AG04450 (cell line): ENCODE results near the gene ITIH5. TPM values are rescaled to one million over a fixed set of nuclear protein-coding genes. Genes with fewer than 3 reads are reported as not detected.

Experiments
- CTCF ChIA-PET: fragments of 300-600, 350-600 bp; formaldehyde crosslinking; extraction: SDS; loops from one replicate; lab custom pipeline; 2022; ENCODE audit warnings: antibody characterized with exemption, inconsistent platforms; lab: Charles Lee
- POLR2A ChIA-PET: fragments of 350-600 bp; formaldehyde crosslinking; extraction: SDS; loops from one replicate; lab custom pipeline; 2021; ENCODE audit warnings: antibody characterized with exemption, inconsistent platforms; lab: Yijun Ruan, JAX
- DNase-seq: peaks from one replicate; pipeline ENCODE4 v3.0.0-alpha.2; 2011; ENCODE audit warnings: low read depth, low spot score
- H3K27ac ChIP-seq: one replicate; pipeline ENCODE4 v1.5.1; 2012; ENCODE audit warnings: low read depth, low read length, control low read depth
- H3K27me3 ChIP-seq: one replicate; pipeline ENCODE4 v1.6.0; 2012; ENCODE audit warnings: low read length; ENCODE audit not compliant: control insufficient read depth, insufficient read depth
- H3K4me3 ChIP-seq: 2 replicates; pipeline ENCODE4 v1.5.1; 2011; ENCODE audit warnings: mild to moderate bottlenecking, low read depth, low read length, control low read depth
- H3K9me3 ChIP-seq: 2 replicates; pipeline ENCODE4 v1.5.1; 2012; ENCODE audit warnings: low read length; ENCODE audit not compliant: control insufficient read depth, insufficient read depth
- polyA plus RNA-seq: library from polyadenylated mRNA; depleted of rRNA; stranded (reverse); fragments of >200 nt; gene quantifications from 2 replicates; pipeline ENCODE4 v1.2.3, GENCODE V29; 2011
- TF ChIP-seq, protein P1 (sequence below): IDR thresholded peaks from 2 replicates; pipeline ENCODE4 v1.5.1; 2011; ENCODE audit warnings: low read depth, low read length, control low read depth, inconsistent platforms

The ITIH5 gene
- polyA plus RNA-seq, 1 experiment = 0.11 TPM

GRCh38 chr10:7622969-7623368, 43.8 kb downstream of the ITIH5 start:
- Histone ChIP-seq H3K4me3 (no peak overlapping the region), H3K27ac (no peak overlapping the region), H3K9me3 (peaks cover 9% of the 10 kb centered on the region), H3K27me3 (no peaks in the 10 kb centered on the region)
- POLR2A ChIA-PET = no interaction called here
- no peak for DNase-seq
- TF ChIP-seq, protein P1, sequence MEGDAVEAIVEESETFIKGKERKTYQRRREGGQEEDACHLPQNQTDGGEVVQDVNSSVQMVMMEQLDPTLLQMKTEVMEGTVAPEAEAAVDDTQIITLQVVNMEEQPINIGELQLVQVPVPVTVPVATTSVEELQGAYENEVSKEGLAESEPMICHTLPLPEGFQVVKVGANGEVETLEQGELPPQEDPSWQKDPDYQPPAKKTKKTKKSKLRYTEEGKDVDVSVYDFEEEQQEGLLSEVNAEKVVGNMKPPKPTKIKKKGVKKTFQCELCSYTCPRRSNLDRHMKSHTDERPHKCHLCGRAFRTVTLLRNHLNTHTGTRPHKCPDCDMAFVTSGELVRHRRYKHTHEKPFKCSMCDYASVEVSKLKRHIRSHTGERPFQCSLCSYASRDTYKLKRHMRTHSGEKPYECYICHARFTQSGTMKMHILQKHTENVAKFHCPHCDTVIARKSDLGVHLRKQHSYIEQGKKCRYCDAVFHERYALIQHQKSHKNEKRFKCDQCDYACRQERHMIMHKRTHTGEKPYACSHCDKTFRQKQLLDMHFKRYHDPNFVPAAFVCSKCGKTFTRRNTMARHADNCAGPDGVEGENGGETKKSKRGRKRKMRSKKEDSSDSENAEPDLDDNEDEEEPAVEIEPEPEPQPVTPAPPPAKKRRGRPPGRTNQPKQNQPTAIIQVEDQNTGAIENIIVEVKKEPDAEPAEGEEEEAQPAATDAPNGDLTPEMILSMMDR = 0 out of 2 replicates have a peak, but pooled peaks have one; percentile 7
- CTCF ChIA-PET = interaction anchor here (0.6 to 1.6 kb wide), 4 partner anchors 63 to 97 kb away, joined by 3 to 5 read pairs (median 4); no protein-coding TSS in a partner anchor

- CTCF ChIA-PET = no interaction called here
- H3K4me3 ChIP-seq = no peak overlapping the region
- H3K27me3 ChIP-seq = no peaks in the 10 kb centered on the region
- TF ChIP-seq, protein P1 = no peak
- H3K27ac ChIP-seq = no peak overlapping the region
- POLR2A ChIA-PET = no interaction called here
- no peaks in the 10 kb centered on the region for H3K9me3 ChIP-seq
- no peak for DNase-seq
These were observed 48.3 kb downstream of the ITIH5 start for GRCh38 chr10:7618461-7618860.

GRCh38 chr10:7611909-7612308, 54.9 kb downstream of the ITIH5 start:
- DNase-seq = no peak
- ChIA-PET CTCF (no interaction called here), POLR2A (no interaction called here)
- no peaks in the 10 kb centered on the region for H3K27me3 ChIP-seq
- TF ChIP-seq, protein P1 = no peak
- no peaks in the 10 kb centered on the region; the same call in 1 of the 2 replicates for H3K9me3 ChIP-seq
- no peak overlapping the region for H3K27ac ChIP-seq
- H3K4me3 ChIP-seq = no peak overlapping the region

DNA sequence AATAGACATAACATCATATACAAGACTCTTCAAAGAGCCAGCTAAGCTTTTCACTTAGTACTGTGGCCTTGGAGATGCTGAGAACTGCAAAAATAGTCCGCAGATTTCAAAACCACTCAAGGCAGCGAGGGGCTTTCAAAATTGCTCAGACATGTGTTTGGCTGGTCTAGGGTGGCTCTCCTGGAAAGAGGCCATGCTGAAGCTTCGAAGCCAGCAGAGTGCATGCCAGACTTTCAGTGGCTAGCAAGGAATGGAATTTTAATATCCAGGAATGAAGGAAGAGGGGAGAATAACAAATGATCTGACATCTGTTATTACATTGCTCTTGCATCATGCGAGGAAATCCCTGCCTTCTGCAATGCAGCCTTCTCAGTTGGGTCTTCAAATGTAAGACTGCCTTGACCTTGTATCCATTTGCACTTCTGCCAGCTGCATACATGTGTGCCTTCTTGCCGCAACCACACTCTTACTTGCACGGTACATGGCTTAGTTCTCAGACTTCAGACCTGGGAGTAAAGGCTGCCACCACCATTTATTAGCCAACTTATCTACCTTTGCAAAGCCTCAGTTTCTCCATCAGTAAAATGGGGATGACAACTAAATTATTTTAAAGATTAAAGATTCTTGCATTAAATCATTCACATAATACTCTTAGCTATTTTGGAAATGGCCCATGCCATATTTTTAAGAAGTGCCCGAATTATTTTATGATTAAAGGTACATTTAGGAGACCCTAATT, 55.9 kb downstream of the ITIH5 start:
- peak; percentile 69 for DNase-seq
- CTCF ChIA-PET = no interaction called here

GRCh38 chr10:7610026-7610425, 56.7 kb downstream of the ITIH5 start:
- TF ChIP-seq, protein P1 = no peak
- Histone ChIP-seq H3K9me3 (no peaks in the 10 kb centered on the region; the same call in 1 of the 2 replicates), H3K4me3 (no peak overlapping the region), H3K27ac (no peak overlapping the region), H3K27me3 (no peaks in the 10 kb centered on the region)
- no peak for DNase-seq
- ChIA-PET CTCF (interaction anchor here (0.7 kb wide), 2 partner anchors 34 to 84 kb away, joined by 4 to 7 read pairs; no protein-coding TSS in a partner anchor), POLR2A (no interaction called here)

More for the DNA sequence above, 55.9 kb downstream of the ITIH5 start:
- Histone ChIP-seq H3K4me3 (no peak overlapping the region), H3K27me3 (no peaks in the 10 kb centered on the region), H3K9me3 (no peaks in the 10 kb centered on the region; the same call in 1 of the 2 replicates), H3K27ac (no peak overlapping the region)
- POLR2A ChIA-PET = no interaction called here
- TF ChIP-seq, protein P1 = no peak
